Right lobe of liver (tissue), 6 donors: ENCODE data around the gene FARS2. TPM values are rescaled to one million over a fixed set of nuclear protein-coding genes. Genes with fewer than 3 reads are reported as not detected.

ENCODE experiments used
- ATAC-seq, 4 donors: fragments of 200-7000 bp; cut with Tn5 transposase; one replicate each; pipeline ENCODE4 v1.9.1; 2020; ENCODE audit warnings: mild to moderate bottlenecking in 4 of 4, moderate library complexity in 4 of 4
- DNase-seq, 3 donors: peaks; one replicate each; pipeline ENCODE4 v3.0.0-alpha.2; 2020
- H3K27ac ChIP-seq, 3 donors: fragments of 200-600 bp; one replicate each; pipeline ENCODE4 v1.8.0; 2022
- H3K27me3 ChIP-seq, 2 donors: fragments of 200-600 bp; one replicate each; pipeline ENCODE4 v1.8.0; 2022
- H3K36me3 ChIP-seq, 4 donors: fragments of 200-600 bp; sonication (generic) in 1 of 4; one replicate each; pipeline versions ENCODE4 v1.5.1 to v1.8.0; 2017 to 2022; ENCODE audit warnings: control low read depth in 1 of 4
- H3K4me1 ChIP-seq, 4 donors: fragments of 200-600 bp; sonication (generic) in 1 of 4; one replicate each; pipeline versions ENCODE4 v1.5.1 to v1.8.0; 2017 to 2022; ENCODE audit warnings: control low read depth in 1 of 4
- H3K4me3 ChIP-seq, 3 donors: fragments of 200-600 bp; one replicate each; pipeline ENCODE4 v1.8.0; 2022
- H3K9me3 ChIP-seq, 4 donors: fragments of 200-600 bp; sonication (generic) in 1 of 4; one replicate each; pipeline versions ENCODE4 v1.5.1 to v1.8.0; 2017 to 2022; ENCODE audit warnings: control low read depth in 1 of 4
- CTCF ChIP-seq, 4 donors: fragments of 200-600 bp in 3 of 4; fragments of 450-650 bp in 1 of 4; IDR thresholded peaks; one replicate each; pipeline versions ENCODE4 v1.5.1 to v1.8.0; 2016 to 2022; ENCODE audit warnings: antibody characterized with exemption in 4 of 4, mild to moderate bottlenecking in 2 of 4
- POLR2A ChIP-seq: fragments of 450-650 bp; IDR thresholded peaks from one replicate; pipeline ENCODE4 v1.6.1; 2017; ENCODE audit warnings: antibody characterized with exemption, mild to moderate bottlenecking
- WGBS: methylation state at CpG from one replicate; pipeline ENCODE4 v1.1.6; 2018; ENCODE audit warnings: low coverage, low lambda C conversion rate; ENCODE audit not compliant: insufficient coverage; ENCODE audit errors: missing lambda C conversion rate; 5-methylcytosine and 5-hydroxymethylcytosine counted together
- intact Hi-C, 2 donors: fragments of 100-400 bp; cut with DNase I; formaldehyde crosslinking; loops; one replicate each; pipeline versions ENCODE4 v1.11.2 to v1.14.1; 2022
- total RNA-seq, 6 experiments: library from RNA; depleted of rRNA in 2 of 6; stranded (reverse); fragments of >200 nt in 2 of 6; fragmentation: NEBNext Ultra II Directional in 3 of 6; extraction: Animal tissue kit (Norgen Biotek cat#: 25700) in 3 of 6; gene quantifications; one replicate each; pipeline versions ENCODE4 v1.1.0 to v1.2.4, GENCODE V29; 2016 to 2023
- donor health status: DM: no; HTN: yes; CAD: no.
- donor health status: DM: no; HTN: no; CAD: no.
- donor health status: DM: no; HTN: no; CAD: no.
- donor health status: DM: no; HTN: yes; CAD: no.
- donor health status: DM: no; HTN: yes; CAD: no.

The FARS2 gene
- total RNA-seq, 6 experiments from 2014 or later = 7.2 to 12.9 (median 11.7) TPM

- Histone ChIP-seq H3K27ac (no peak overlapping the region), H3K4me3 (no peak overlapping the region), H3K4me1 (no peaks in the 10 kb centered on the region), H3K27me3 (no peaks in the 10 kb centered on the region), H3K9me3 (no peaks in the 10 kb centered on the region), H3K36me3 (no peaks in the 10 kb centered on the region)
- TF ChIP-seq CTCF (IDR thresholded peaks at IDR 0.05) (no peak), POLR2A (no peak)
- DNase-seq (no peak), ATAC-seq (no peak)
- intact Hi-C loops = no loop called here
- WGBS = 88% methylated on average over 9 of the region's 9 CpGs
Measured at GRCh38 chr6:5215799-5216198, 45.5 kb upstream of the FARS2 start.

GRCh38 chr6:5217356-5217755 lies 44.0 kb upstream of the FARS2 start:
- 100% methylated on average over 1 of the region's 2 CpGs for WGBS
- no peaks in the 10 kb centered on the region for H3K4me1 ChIP-seq
- H3K27ac ChIP-seq = no peak overlapping the region
- intact Hi-C loops = no loop called here
- DNase-seq (no peak), ATAC-seq (no peak)
- H3K9me3 ChIP-seq = no peaks in the 10 kb centered on the region
- no peak overlapping the region for H3K4me3 ChIP-seq
- TF ChIP-seq CTCF (IDR thresholded peaks at IDR 0.05) (no peak), POLR2A (no peak)
- H3K27me3 ChIP-seq = no peaks in the 10 kb centered on the region
- no peaks in the 10 kb centered on the region for H3K36me3 ChIP-seq

GRCh38 chr6:5219011-5219691 lies 42.2 kb upstream of the FARS2 start:
- H3K27me3 ChIP-seq = no peaks in the 10 kb centered on the region
- H3K4me1 ChIP-seq = no peaks in the 10 kb centered on the region
- intact Hi-C loops = no loop called here
- no peak overlapping the region for H3K4me3 ChIP-seq
- DNase-seq (no peak), ATAC-seq (no peak)
- WGBS = 93% methylated on average over 5 of the region's 5 CpGs
- H3K9me3 ChIP-seq = no peaks in the 10 kb centered on the region
- H3K27ac ChIP-seq = no peak overlapping the region
- no peak for TF ChIP-seq POLR2A
- TF ChIP-seq CTCF (IDR thresholded peaks at IDR 0.05) = no peak
- no peaks in the 10 kb centered on the region for H3K36me3 ChIP-seq

GRCh38 chr6:5220443-5220842 lies 40.9 kb upstream of the FARS2 start:
- TF ChIP-seq CTCF (IDR thresholded peaks at IDR 0.05) (no peak), POLR2A (no peak)
- WGBS = no CpG with 5 or more reads among the region's 1 CpG

More at GRCh38 chr6:5220443-5220842, 40.9 kb upstream of the FARS2 start:
- ATAC-seq (no peak), DNase-seq (no peak)
- Histone ChIP-seq H3K4me1 (no peaks in the 10 kb centered on the region), H3K36me3 (no peaks in the 10 kb centered on the region), H3K27ac (no peak overlapping the region), H3K4me3 (no peak overlapping the region), H3K9me3 (no peaks in the 10 kb centered on the region), H3K27me3 (no peaks in the 10 kb centered on the region)
- intact Hi-C loops = no loop called here
